Upper lobe of left lung (tissue), 6 donors: ENCODE data around the gene TTC23. TPM values are rescaled to one million over a fixed set of nuclear protein-coding genes. Genes with fewer than 3 reads are reported as not detected.

ENCODE experiments used
- ATAC-seq, 2 donors: fragments of 200-7000 bp; cut with Tn5 transposase; one replicate each; pipeline ENCODE4 v1.9.1; 2022; ENCODE audit warnings: mild to moderate bottlenecking in 2 of 2, moderate library complexity in 2 of 2; ENCODE audit not compliant: low FRiP score in 2 of 2
- DNase-seq, 2 donors: peaks; one replicate each; pipeline ENCODE4 v3.0.0-alpha.2; 2019 to 2020
- H3K27ac ChIP-seq, 4 donors: fragments of 200-600 bp; sonication (generic); one replicate each; pipeline ENCODE4 v1.5.1; 2016 to 2019
- H3K27me3 ChIP-seq, 4 donors: fragments of 200-600 bp; sonication (generic); one replicate each; pipeline ENCODE4 v1.5.1; 2017 to 2019
- H3K36me3 ChIP-seq, 4 donors: fragments of 200-600 bp; sonication (generic); one replicate each; pipeline ENCODE4 v1.5.1; 2016 to 2019
- H3K4me1 ChIP-seq, 4 donors: fragments of 200-600 bp; sonication (generic); one replicate each; pipeline ENCODE4 v1.5.1; 2018 to 2019
- H3K4me3 ChIP-seq, 4 donors: fragments of 200-600 bp; sonication (generic); one replicate each; pipeline ENCODE4 v1.5.1; 2017 to 2019; ENCODE audit warnings: mild to moderate bottlenecking in 2 of 4, moderate library complexity in 1 of 4
- H3K9me3 ChIP-seq, 4 donors: fragments of 200-600 bp; sonication (generic); one replicate each; pipeline ENCODE4 v1.5.1; 2018 to 2019
- CTCF ChIP-seq, 6 experiments: fragments of 450-650 bp in 4 of 6; fragments of 200-600 bp in 2 of 6; sonication (generic) in 2 of 6; IDR thresholded peaks; one replicate each; pipeline ENCODE4 v1.5.1; 2016 to 2019; ENCODE audit warnings: antibody characterized with exemption in 6 of 6
- EP300 ChIP-seq, 4 donors: sonication (generic); formaldehyde crosslinking; IDR thresholded peaks; one replicate each; pipeline ENCODE4 v1.5.1; 2017; ENCODE audit warnings: antibody characterized with exemption in 4 of 4, control low read depth in 2 of 4
- POLR2A ChIP-seq, 4 donors: fragments of 450-650 bp; IDR thresholded peaks; one replicate each; pipeline ENCODE4 v1.5.1; 2016 to 2017; ENCODE audit warnings: antibody characterized with exemption in 4 of 4, mild to moderate bottlenecking in 2 of 4
- POLR2AphosphoS5 ChIP-seq, 2 donors: sonication (generic); formaldehyde crosslinking; IDR thresholded peaks; one replicate each; pipeline ENCODE4 v1.5.1; 2017; ENCODE audit warnings: antibody characterized with exemption in 2 of 2
- WGBS, 2 donors: methylation state at CpG; one replicate each; pipeline ENCODE4 v1.1.5; 2017 to 2018; 5-methylcytosine and 5-hydroxymethylcytosine counted together
- total RNA-seq, 6 donors: library from RNA; depleted of rRNA in 4 of 6; stranded (reverse); fragments of >200 nt in 4 of 6; gene quantifications; one replicate each; pipeline versions ENCODE4 v1.1.0 to v1.2.1, GENCODE V29; 2016 to 2021
- donor health status: DM: no; HTN: no; CAD: no; lungs with moderate emphysema.
- donor health status: DM: no; HTN: yes; CAD: no; lungs with severe emphysema.

TTC23 gene
- total RNA-seq, 6 donors from 2014 or later: 6.2 to 28.0 (median 15.3) TPM

DNA sequence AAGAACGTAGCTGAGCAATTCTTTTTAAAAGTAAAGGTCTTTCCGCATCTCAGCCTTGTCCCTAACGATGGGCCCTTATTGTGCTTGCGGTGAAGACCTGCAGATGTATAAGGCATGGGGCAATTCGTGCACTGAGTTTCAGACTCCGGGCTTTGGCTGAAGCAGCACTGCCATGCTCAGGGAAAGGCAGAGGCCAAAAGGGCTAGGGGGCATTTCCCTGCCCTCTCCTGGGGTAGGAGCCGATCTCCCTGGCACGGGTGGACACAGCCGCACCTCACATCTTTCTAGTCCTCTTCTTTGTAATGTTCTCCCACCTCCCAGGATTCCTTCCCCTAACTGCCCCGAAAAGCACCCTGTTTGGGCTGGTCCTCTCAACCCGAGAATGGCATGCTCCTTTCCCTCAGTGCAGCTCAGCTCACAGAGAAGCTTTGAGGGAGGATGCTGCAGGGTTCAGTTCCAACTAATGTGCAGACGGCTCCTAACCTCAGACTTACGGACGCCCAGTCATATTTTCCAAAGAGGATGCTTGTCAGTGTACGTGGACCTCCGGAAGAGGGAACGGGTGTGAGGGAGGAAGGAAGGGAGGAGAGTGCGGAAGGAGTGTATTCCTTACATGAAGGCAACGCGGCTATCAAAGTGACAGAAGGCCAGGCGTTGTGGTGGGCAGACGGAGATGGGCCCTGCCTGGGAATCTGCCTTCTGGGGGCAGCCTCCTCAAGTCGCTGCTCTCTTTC, 83.3 kb downstream of the TTC23 start:
- Histone ChIP-seq H3K4me3 (no peak overlapping the region), H3K4me1 (no peaks in the 10 kb centered on the region), H3K36me3 (peaks cover 0 to 11% (median 0%) of the 10 kb centered on the region in 4 donors), H3K9me3 (no peaks in the 10 kb centered on the region), H3K27me3 (no peaks in the 10 kb centered on the region), H3K27ac (no peak overlapping the region)
- no peak for DNase-seq
- TF ChIP-seq POLR2A (IDR thresholded peaks at IDR 0.05) (no peak), EP300 (IDR thresholded peaks at IDR 0.05) (no peak), CTCF (IDR thresholded peaks at IDR 0.05) (no peak), POLR2AphosphoS5 (IDR thresholded peaks at IDR 0.05) (no peak)
- ATAC-seq: no peak
- WGBS, 2 donors: 85% methylated on average over 23 of the region's 23 CpGs

GRCh38 chr15:99165020-99165790, 84.2 kb downstream of the TTC23 start:
- ATAC-seq (no peak), DNase-seq (no peak)
- Histone ChIP-seq H3K36me3 (peaks cover 0 to 7% (median 0%) of the 10 kb centered on the region in 4 donors), H3K4me1 (no peaks in the 10 kb centered on the region), H3K9me3 (no peaks in the 10 kb centered on the region), H3K4me3 (no peak overlapping the region), H3K27ac (no peak overlapping the region), H3K27me3 (no peaks in the 10 kb centered on the region)
- TF ChIP-seq POLR2A (IDR thresholded peaks at IDR 0.05): no peak
- TF ChIP-seq CTCF (IDR thresholded peaks at IDR 0.05): no peak
- 93% methylated on average over 3 of the region's 3 CpGs for WGBS, 2 donors

- Histone ChIP-seq H3K27me3 (no peaks in the 10 kb centered on the region), H3K36me3 (peaks cover 0 to 7% (median 0%) of the 10 kb centered on the region in 4 donors), H3K9me3 (no peaks in the 10 kb centered on the region), H3K4me3 (no peak overlapping the region), H3K27ac (no peak overlapping the region), H3K4me1 (no peaks in the 10 kb centered on the region)
- no peak for ATAC-seq
- 94 to 99% methylated on average over 3 of the region's 3 CpGs for WGBS, 2 donors
- TF ChIP-seq EP300 (IDR thresholded peaks at IDR 0.05): no peak
- DNase-seq: no peak
Observed at GRCh38 chr15:99164119-99164518, 85.3 kb downstream of the TTC23 start.

- H3K4me1 ChIP-seq: peaks cover 0 to 1% (median 0%) of the 10 kb centered on the region in 4 donors
- peaks cover 0 to 7% (median 2%) of the 10 kb centered on the region in 4 donors for H3K36me3 ChIP-seq
- H3K27me3 ChIP-seq: no peaks in the 10 kb centered on the region
- no peak overlapping the region for H3K27ac ChIP-seq
- ATAC-seq (no peak), DNase-seq (no peak)
- no peak overlapping the region for H3K4me3 ChIP-seq
- no peaks in the 10 kb centered on the region for H3K9me3 ChIP-seq
- TF ChIP-seq EP300 (IDR thresholded peaks at IDR 0.05): no peak
- WGBS, 2 donors: 78 to 97% methylated on average over 4 of the region's 4 CpGs
Observed at GRCh38 chr15:99163271-99164062, 85.9 kb downstream of the TTC23 start.

- Histone ChIP-seq H3K27me3 (no peaks in the 10 kb centered on the region), H3K36me3 (peaks cover 0 to 10% (median 5%) of the 10 kb centered on the region in 4 donors)
- ATAC-seq: peak in 1 of 2 donors; percentile 57
Observed at GRCh38 chr15:99158626-99159412, 90.6 kb downstream of the TTC23 start.

More at GRCh38 chr15:99158626-99159412, 90.6 kb downstream of the TTC23 start:
- TF ChIP-seq CTCF (IDR thresholded peaks at IDR 0.05): no peak
- no peak for TF ChIP-seq POLR2AphosphoS5 (IDR thresholded peaks at IDR 0.05)
- no peak for TF ChIP-seq EP300 (IDR thresholded peaks at IDR 0.05)
- no peak for TF ChIP-seq POLR2A (IDR thresholded peaks at IDR 0.05)
- Histone ChIP-seq H3K27ac (no peak overlapping the region), H3K4me1 (peaks cover 0 to 6% (median 0%) of the 10 kb centered on the region in 4 donors), H3K4me3 (no peak overlapping the region), H3K9me3 (no peaks in the 10 kb centered on the region)
- no peak for DNase-seq
- WGBS, 2 donors: 92 to 94% methylated on average over 4 to 6 of the region's 6 CpGs
